Bronchial epithelial cell (primary cell): Measurements from ENCODE around the gene LCE7A. TPM values are rescaled to one million over a fixed set of nuclear protein-coding genes. Genes with fewer than 3 reads are reported as not detected.

Source experiments
- DNase-seq: peaks from one replicate; pipeline ENCODE4 v3.0.0-alpha.2; 2010; ENCODE audit warnings: low read depth
- FAIRE-seq: peaks from 2 replicates; lab custom pipeline; 2011; peaks lifted over from hg19 to GRCh38; lab: Jason Lieb, UNC
- H3K27me3 ChIP-seq: 2 replicates; pipeline ENCODE4 v1.5.1; 2011; ENCODE audit warnings: low read length; ENCODE audit not compliant: control insufficient read depth, insufficient read depth
- H3K36me3 ChIP-seq: 2 replicates; pipeline ENCODE4 v1.5.1; 2011; ENCODE audit warnings: low read length; ENCODE audit not compliant: control insufficient read depth, insufficient read depth
- H3K4me3 ChIP-seq: 2 replicates; pipeline ENCODE4 v1.5.1; 2011; ENCODE audit warnings: mild to moderate bottlenecking, low read depth, low read length, control low read depth
- CTCF ChIP-seq: IDR thresholded peaks from 2 replicates; pipeline ENCODE4 v1.5.1; 2011; ENCODE audit warnings: mild to moderate bottlenecking, moderate library complexity, low read length, control low read depth, inconsistent platforms; ENCODE audit not compliant: insufficient read depth, severe bottlenecking
- total RNA-seq: library from RNA; depleted of rRNA; stranded (reverse); fragments of >200 nt; gene quantifications from 2 replicates; pipeline ENCODE4 v1.2.1, GENCODE V29; 2014

The LCE7A gene
- not detected in 2 replicates for total RNA-seq

- TF ChIP-seq CTCF, result no peak
- no peaks in the 10 kb centered on the region for H3K36me3 ChIP-seq
- no peak for DNase-seq
- H3K27me3 ChIP-seq, result peaks cover 2% of the 10 kb centered on the region
- H3K4me3 ChIP-seq, result no peak within 1 kb of the TSS
- no peak for FAIRE-seq
These were observed at the start of gene LCE7A for GRCh38 chr1:152859696-152860095. Gene LCE7A (plus strand): TSS chr1:152859996. CDS start chr1:152860698, 702 bp downstream.

- no peak overlapping the region for H3K4me3 ChIP-seq
- FAIRE-seq, result peak; percentile 7
- DNase-seq, result peak; percentile 86
These were observed 48.7 kb upstream of the LCE7A start for GRCh38 chr1:152811050-152811449.

GRCh38 chr1:152811671-152812070 lies 48.1 kb upstream of the LCE7A start, which contains the start of gene LCE1B:
Gene LCE1B (plus strand): TSS chr1:152811971. CDS start chr1:152812447, 476 bp downstream.
- no peak within 1 kb of the TSS for H3K4me3 ChIP-seq
- DNase-seq (no peak), FAIRE-seq (no peak)
- no peak for TF ChIP-seq CTCF
- no peaks in the 10 kb centered on the region for H3K36me3 ChIP-seq
- no peaks in the 10 kb centered on the region for H3K27me3 ChIP-seq

More at GRCh38 chr1:152811050-152811449, 48.7 kb upstream of the LCE7A start:
- Histone ChIP-seq H3K27me3 (no peaks in the 10 kb centered on the region), H3K36me3 (no peaks in the 10 kb centered on the region)
- TF ChIP-seq CTCF, result no peak

GRCh38 chr1:152817309-152817708 lies 42.5 kb upstream of the LCE7A start:
- TF ChIP-seq CTCF, result no peak
- peak; percentile 86 for DNase-seq
- Histone ChIP-seq H3K36me3 (no peaks in the 10 kb centered on the region), H3K4me3 (no peak overlapping the region), H3K27me3 (no peaks in the 10 kb centered on the region)
- no peak for FAIRE-seq

GRCh38 chr1:152823294-152823693 lies 36.5 kb upstream of the LCE7A start:
- no peak for TF ChIP-seq CTCF
- peaks cover 6% of the 10 kb centered on the region for H3K27me3 ChIP-seq
- H3K36me3 ChIP-seq, result no peaks in the 10 kb centered on the region
- DNase-seq, result no peak
- FAIRE-seq, result no peak
- H3K4me3 ChIP-seq, result no peak overlapping the region

GRCh38 chr1:152824964-152825363 lies 34.8 kb upstream of the LCE7A start:
- H3K27me3 ChIP-seq, result peaks cover 6% of the 10 kb centered on the region
- DNase-seq (peak; percentile 69), FAIRE-seq (no peak)
- H3K4me3 ChIP-seq, result no peak overlapping the region
- H3K36me3 ChIP-seq, result no peaks in the 10 kb centered on the region
- TF ChIP-seq CTCF, result no peak
